ENCODE data around the gene MFRP. TPM values are rescaled to one million over a fixed set of nuclear protein-coding genes. Genes with fewer than 3 reads are reported as not detected.

Gene MFRP
- total and polyA plus RNA-seq, 3 donors from 2014 or later, result not detected

DNA sequence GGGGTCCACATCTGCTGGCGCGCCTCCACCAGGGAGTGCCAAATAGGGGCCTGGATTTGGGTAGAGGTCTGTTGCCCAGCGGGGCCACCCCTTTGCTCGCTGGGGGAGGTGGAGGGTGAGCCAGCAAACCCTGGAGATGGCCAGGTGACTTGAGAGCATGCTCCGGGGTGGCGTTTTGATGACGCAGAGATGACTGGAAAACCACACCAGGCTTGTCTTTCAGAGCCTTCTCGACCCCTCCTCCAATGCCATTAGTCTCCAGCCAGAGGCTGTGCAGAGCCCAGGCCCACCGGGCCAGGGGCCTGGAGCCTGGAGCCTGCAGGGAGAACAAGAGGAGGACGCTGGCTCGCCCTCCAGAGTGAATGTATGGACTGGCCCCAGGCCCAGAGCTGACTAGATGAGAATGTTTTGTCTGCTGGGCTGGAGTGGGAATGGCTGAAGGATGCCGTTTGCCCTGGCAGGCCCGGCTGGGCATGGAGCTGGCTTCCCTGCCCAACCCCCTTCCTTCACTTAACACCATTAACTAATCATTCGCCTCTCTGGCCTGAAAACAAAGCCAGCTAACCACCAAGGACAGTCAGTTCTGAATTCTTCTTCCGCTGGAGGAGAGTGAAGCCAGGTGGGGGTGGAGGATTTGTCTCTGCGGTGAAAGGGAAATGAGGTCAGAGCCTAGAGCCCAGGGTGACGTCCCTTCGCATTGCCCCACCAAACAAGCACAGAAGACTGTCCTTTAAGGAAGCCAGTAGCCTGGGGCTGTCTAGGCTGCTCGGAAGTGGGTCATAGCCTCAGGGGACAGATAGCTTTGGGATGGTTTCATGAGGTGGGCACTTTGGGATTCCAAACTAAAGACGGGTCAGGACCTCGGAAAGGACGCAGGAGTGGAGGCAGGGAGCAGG lies 28.0 kb downstream of the MFRP start:
- H3K27ac ChIP-seq, result peak overlapping the region in 1 of 2 donors; percentile 59
- H3K4me3 ChIP-seq, result no peak overlapping the region
- H3K4me1 ChIP-seq, result peaks cover 42% of the 10 kb centered on the region
- intact Hi-C loops (cut with DNase I; ENCODE audit: low total_unique reads), result no loop called here
- H3K27me3 ChIP-seq, result no peaks in the 10 kb centered on the region
- DNase-seq, result no peak
- 63 to 73% methylated on average over 17 to 22 of the region's 22 CpGs for WGBS, 2 donors
- no peaks in the 10 kb centered on the region for H3K9me3 ChIP-seq
- no peaks in the 10 kb centered on the region for H3K36me3 ChIP-seq (ENCODE audit: low read depth, missing control alignments)
- TF ChIP-seq, protein P1, sequence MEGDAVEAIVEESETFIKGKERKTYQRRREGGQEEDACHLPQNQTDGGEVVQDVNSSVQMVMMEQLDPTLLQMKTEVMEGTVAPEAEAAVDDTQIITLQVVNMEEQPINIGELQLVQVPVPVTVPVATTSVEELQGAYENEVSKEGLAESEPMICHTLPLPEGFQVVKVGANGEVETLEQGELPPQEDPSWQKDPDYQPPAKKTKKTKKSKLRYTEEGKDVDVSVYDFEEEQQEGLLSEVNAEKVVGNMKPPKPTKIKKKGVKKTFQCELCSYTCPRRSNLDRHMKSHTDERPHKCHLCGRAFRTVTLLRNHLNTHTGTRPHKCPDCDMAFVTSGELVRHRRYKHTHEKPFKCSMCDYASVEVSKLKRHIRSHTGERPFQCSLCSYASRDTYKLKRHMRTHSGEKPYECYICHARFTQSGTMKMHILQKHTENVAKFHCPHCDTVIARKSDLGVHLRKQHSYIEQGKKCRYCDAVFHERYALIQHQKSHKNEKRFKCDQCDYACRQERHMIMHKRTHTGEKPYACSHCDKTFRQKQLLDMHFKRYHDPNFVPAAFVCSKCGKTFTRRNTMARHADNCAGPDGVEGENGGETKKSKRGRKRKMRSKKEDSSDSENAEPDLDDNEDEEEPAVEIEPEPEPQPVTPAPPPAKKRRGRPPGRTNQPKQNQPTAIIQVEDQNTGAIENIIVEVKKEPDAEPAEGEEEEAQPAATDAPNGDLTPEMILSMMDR (IDR thresholded peaks at IDR 0.05), result no peak
- TF ChIP-seq POLR2A (IDR thresholded peaks at IDR 0.05), result no peak

- WGBS, 2 donors, result 59 to 76% methylated on average over 6 to 14 of the region's 14 CpGs
Measured at GRCh38 chr11:119317592-119318239, 28.8 kb downstream of the MFRP start.

GRCh38 chr11:119316729-119317591 lies 29.5 kb downstream of the MFRP start, which contains the start of gene MCAM:
MCAM (minus strand) TSS chr11:119317130; CDS start chr11:119317101, 29 bp downstream.
- DNase-seq, result no peak
- H3K36me3 ChIP-seq (ENCODE audit: low read depth, missing control alignments), result no peaks in the 10 kb centered on the region
- peaks cover 36% of the 10 kb centered on the region for H3K4me1 ChIP-seq
- no peaks in the 10 kb centered on the region for H3K9me3 ChIP-seq
- WGBS, 2 donors, result 3% methylated on average over 22 to 53 of the region's 74 CpGs
- H3K27me3 ChIP-seq, result no peaks in the 10 kb centered on the region
- H3K4me3 ChIP-seq, result peak within 1 kb of the TSS; percentile 48 to 60
- intact Hi-C loops (cut with DNase I; ENCODE audit: low total_unique reads), result no loop called here
- TF ChIP-seq POLR2A (IDR thresholded peaks at IDR 0.05), result no peak
- TF ChIP-seq, protein P1 (IDR thresholded peaks at IDR 0.05), result no peak
- H3K27ac ChIP-seq, result peak within 1 kb of the TSS; percentile 44 to 73

More at GRCh38 chr11:119317592-119318239, 28.8 kb downstream of the MFRP start:
- Histone ChIP-seq H3K27ac (peak overlapping the region in 1 of 2 donors; percentile 59), H3K36me3 (ENCODE audit: low read depth, missing control alignments) (no peaks in the 10 kb centered on the region), H3K9me3 (no peaks in the 10 kb centered on the region), H3K27me3 (no peaks in the 10 kb centered on the region), H3K4me3 (peak overlapping the region; percentile 48 to 60), H3K4me1 (peaks cover 42% of the 10 kb centered on the region)
- TF ChIP-seq, protein P1 (IDR thresholded peaks at IDR 0.05), result no peak
- no peak for TF ChIP-seq POLR2A (IDR thresholded peaks at IDR 0.05)
- no peak for DNase-seq
- intact Hi-C loops (cut with DNase I; ENCODE audit: low total_unique reads), result no loop called here

DNA sequence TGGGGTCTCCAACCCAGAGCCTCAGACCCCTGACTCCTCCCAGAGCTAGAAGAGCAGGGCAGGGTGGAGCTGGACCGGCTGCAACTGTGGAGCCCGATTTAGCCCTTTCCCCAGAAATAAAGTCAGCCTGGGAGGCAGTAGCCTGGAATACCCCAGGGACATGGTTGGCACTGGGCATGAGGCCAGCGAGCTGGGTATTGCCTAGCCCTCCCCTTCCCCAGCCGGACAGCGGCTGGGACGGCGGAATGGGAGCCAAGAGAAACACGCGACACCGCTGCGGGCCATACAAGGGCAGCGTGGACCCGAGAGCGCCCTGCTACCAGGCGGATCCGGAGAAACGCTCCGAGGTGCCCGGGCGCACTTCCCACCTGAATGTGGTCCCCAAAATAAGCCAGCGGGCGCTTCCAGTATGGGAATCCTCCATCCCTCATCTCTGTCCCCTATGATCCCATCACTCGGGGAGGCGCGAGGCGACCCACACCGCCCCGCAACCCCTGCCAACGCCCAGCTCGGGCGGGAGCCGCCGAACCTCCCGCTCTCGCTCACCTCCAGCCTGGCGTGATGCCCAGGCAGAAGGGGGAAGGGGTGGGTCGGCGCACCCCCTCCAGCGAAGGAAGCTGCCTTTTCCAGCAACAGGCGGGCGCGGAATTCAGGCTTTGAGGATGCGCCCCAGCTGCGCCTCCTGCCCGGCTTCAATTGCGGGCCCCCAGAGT lies 30.3 kb downstream of the MFRP start:
- intact Hi-C loops (cut with DNase I; ENCODE audit: low total_unique reads), result no loop called here
- peaks cover 33% of the 10 kb centered on the region for H3K4me1 ChIP-seq

More for the DNA sequence above, 30.3 kb downstream of the MFRP start:
- DNase-seq, result no peak
- H3K27me3 ChIP-seq, result no peaks in the 10 kb centered on the region
- 1 to 5% methylated on average over 4 to 36 of the region's 46 CpGs for WGBS, 2 donors
- peak overlapping the region; percentile 48 to 60 for H3K4me3 ChIP-seq
- H3K9me3 ChIP-seq, result no peaks in the 10 kb centered on the region
- H3K27ac ChIP-seq, result peak overlapping the region; percentile 44 to 73
- TF ChIP-seq, protein P1 (IDR thresholded peaks at IDR 0.05), result no peak
- TF ChIP-seq POLR2A (IDR thresholded peaks at IDR 0.05), result no peak
- no peaks in the 10 kb centered on the region for H3K36me3 ChIP-seq (ENCODE audit: low read depth, missing control alignments)

All from testis (tissue), 3 donors.